HG03521 (cell line): Measurements from ENCODE around the gene TAS1R2.
A peak's percentile ranks its signal among the peaks of the same experiment; 100 is the strongest.
"Not testable (repeated sequence)": the region's sequence is repeated elsewhere in the genome, so short reads cannot be mapped to it uniquely, and the experiment has no call there.

Experiments
- ATAC-seq: cut with Tn5 transposase; IDR thresholded peaks from one replicate; pipeline ENCODE4 v1.9.1; 2021; ENCODE audit warnings: mild to moderate bottlenecking, moderate library complexity; ENCODE audit not compliant: unreplicated experiment

TAS1R2 gene

GRCh38 chr1:18859560-18859959, at the start of gene TAS1R2:
TSS of gene TAS1R2 (minus strand) at chr1:18859660. CDS start at chr1:18859660, 0 bp downstream.
- ATAC-seq = no peak

- no peak for ATAC-seq
These were observed 48.7 kb upstream of the TAS1R2 start for GRCh38 chr1:18907917-18908845.

GRCh38 chr1:18907021-18907916, 47.8 kb upstream of the TAS1R2 start:
- no peak for ATAC-seq

- no peak for ATAC-seq
These were observed 43.9 kb upstream of the TAS1R2 start for GRCh38 chr1:18903291-18903756.

GRCh38 chr1:18902523-18903290, 43.2 kb upstream of the TAS1R2 start, which contains the start of gene ALDH4A1:
TSS of gene ALDH4A1 (minus strand) at chr1:18902555. CDS start at chr1:18902523, 32 bp downstream.
- peak; percentile 95 for ATAC-seq

- ATAC-seq = no peak
These were observed 42.6 kb upstream of the TAS1R2 start for GRCh38 chr1:18901952-18902522.

- no peak for ATAC-seq
These were observed 41.9 kb upstream of the TAS1R2 start for GRCh38 chr1:18901147-18901951.

- ATAC-seq = no peak
These were observed 40.9 kb upstream of the TAS1R2 start for GRCh38 chr1:18900303-18900841.

GRCh38 chr1:18899363-18900049, 40.0 kb upstream of the TAS1R2 start:
- ATAC-seq = no peak

GRCh38 chr1:18898567-18898966, 39.1 kb upstream of the TAS1R2 start:
- ATAC-seq = no peak

- ATAC-seq = no peak
These were observed 35.9 kb upstream of the TAS1R2 start for GRCh38 chr1:18895317-18895716.

GRCh38 chr1:18893120-18893519, 33.7 kb upstream of the TAS1R2 start:
- no peak for ATAC-seq

- ATAC-seq = not testable (repeated sequence)
These were observed 32.4 kb upstream of the TAS1R2 start for GRCh38 chr1:18891858-18892257.

GRCh38 chr1:18891426-18891780, 31.9 kb upstream of the TAS1R2 start:
- no peak for ATAC-seq

GRCh38 chr1:18890706-18891425, 31.4 kb upstream of the TAS1R2 start:
- no peak for ATAC-seq

- ATAC-seq = no peak
These were observed 26.5 kb upstream of the TAS1R2 start for GRCh38 chr1:18886003-18886335.

GRCh38 chr1:18885311-18886002, 26.0 kb upstream of the TAS1R2 start:
- no peak for ATAC-seq

- ATAC-seq = no peak
These were observed 25.3 kb upstream of the TAS1R2 start for GRCh38 chr1:18884727-18885126.
